Cardiac muscle cell (in vitro differentiated cells and primary cell): ENCODE data around the gene DOCK4. TPM values are rescaled to one million over a fixed set of nuclear protein-coding genes. Genes with fewer than 3 reads are reported as not detected.

Experiments
- DNase-seq, 2 donors: peaks; one replicate each; pipeline versions ENCODE4 v3.0.0 to v3.0.0-alpha.2; 2010 to 2017; ENCODE audit warnings: low read depth in 1 of 2, low spot score in 1 of 2
- H3K27ac ChIP-seq: fragments of 200-600 bp; sonication (generic); 2 replicates; pipeline ENCODE4 v1.5.1; 2016
- H3K27me3 ChIP-seq: fragments of 200-600 bp; sonication (generic); 2 replicates; pipeline ENCODE4 v1.6.0; 2016; ENCODE audit warnings: control low read depth
- H3K36me3 ChIP-seq: fragments of 200-600 bp; sonication (generic); 2 replicates; pipeline ENCODE4 v1.5.1; 2016; ENCODE audit warnings: control low read depth
- H3K4me1 ChIP-seq: fragments of 200-600 bp; sonication (generic); 2 replicates; pipeline ENCODE4 v1.8.1; 2017; ENCODE audit warnings: low read depth, mild to moderate bottlenecking, mixed run types
- H3K4me3 ChIP-seq: fragments of 200-600 bp; sonication (generic); 2 replicates; pipeline ENCODE4 v1.5.1; 2016; ENCODE audit warnings: mild to moderate bottlenecking
- H3K9me3 ChIP-seq: fragments of 200-600 bp; sonication (generic); 2 replicates; pipeline ENCODE4 v1.5.1; 2017; ENCODE audit warnings: low read depth, mild to moderate bottlenecking, control low read depth
- CTCF ChIP-seq: IDR thresholded peaks from 2 replicates; pipeline ENCODE4 v1.5.1; 2012; ENCODE audit warnings: low read depth, mild to moderate bottlenecking, low read length
- polyA plus RNA-seq: library from polyadenylated mRNA; unstranded; fragments of >200 nt; fragmentation: Nextera tagmentation; extraction: Ambion mirVana; gene quantifications from 2 replicates; pipeline ENCODE4 v1.2.1, GENCODE V29; 2016
- total RNA-seq: library from RNA; depleted of rRNA; stranded (reverse); fragments of >200 nt; gene quantifications from 2 replicates; pipeline ENCODE4 v1.2.3, GENCODE V29; 2016

Gene DOCK4
- total and polyA plus RNA-seq, 2 experiments from 2014 or later = 5.3 to 11.4 TPM

GRCh38 chr7:112173568-112173905, 32.7 kb downstream of the DOCK4 start:
- no peak for TF ChIP-seq CTCF
- Histone ChIP-seq H3K27ac (no peak overlapping the region), H3K4me1 (no peaks in the 10 kb centered on the region), H3K36me3 (no peaks in the 10 kb centered on the region), H3K9me3 (no peaks in the 10 kb centered on the region), H3K4me3 (no peak overlapping the region), H3K27me3 (no peaks in the 10 kb centered on the region)
- no peak for DNase-seq

- peak in 1 of 2 donors; percentile 34 for DNase-seq
- H3K4me1 ChIP-seq = no peaks in the 10 kb centered on the region
- no peaks in the 10 kb centered on the region for H3K27me3 ChIP-seq
- no peak overlapping the region for H3K4me3 ChIP-seq
- H3K27ac ChIP-seq = no peak overlapping the region
- TF ChIP-seq CTCF = no peak
- no peaks in the 10 kb centered on the region for H3K9me3 ChIP-seq
- no peaks in the 10 kb centered on the region for H3K36me3 ChIP-seq
Observed at GRCh38 chr7:112172870-112173567, 33.2 kb downstream of the DOCK4 start.

GRCh38 chr7:112171673-112172072, 34.5 kb downstream of the DOCK4 start:
- Histone ChIP-seq H3K4me1 (no peaks in the 10 kb centered on the region), H3K27ac (no peak overlapping the region), H3K9me3 (no peaks in the 10 kb centered on the region), H3K27me3 (no peaks in the 10 kb centered on the region), H3K36me3 (no peaks in the 10 kb centered on the region), H3K4me3 (no peak overlapping the region)
- DNase-seq = no peak
- no peak for TF ChIP-seq CTCF

- H3K9me3 ChIP-seq = no peaks in the 10 kb centered on the region
Observed at GRCh38 chr7:112168915-112169314, 37.3 kb downstream of the DOCK4 start.

GRCh38 chr7:112167147-112167546, 39.1 kb downstream of the DOCK4 start:
- Histone ChIP-seq H3K27ac (no peak overlapping the region), H3K9me3 (no peaks in the 10 kb centered on the region), H3K27me3 (no peaks in the 10 kb centered on the region), H3K36me3 (no peaks in the 10 kb centered on the region), H3K4me1 (peaks cover under 1% of the 10 kb centered on the region), H3K4me3 (no peak overlapping the region)
- TF ChIP-seq CTCF = no peak
- DNase-seq = no peak

More at GRCh38 chr7:112168915-112169314, 37.3 kb downstream of the DOCK4 start:
- Histone ChIP-seq H3K36me3 (no peaks in the 10 kb centered on the region), H3K4me3 (no peak overlapping the region), H3K27ac (no peak overlapping the region), H3K4me1 (no peaks in the 10 kb centered on the region), H3K27me3 (no peaks in the 10 kb centered on the region)
- no peak for DNase-seq
- TF ChIP-seq CTCF = no peak
